ENCODE results near the gene MAP3K2.

GRCh38 chr2:127429291-127429690, 41.5 kb upstream of the MAP3K2 start:
- no peak for TF ChIP-seq EZH2phosphoT487 (IDR thresholded peaks at IDR 0.05; ENCODE audit: insufficient read depth, low read depth)
- no peak for TF ChIP-seq EZH2 (IDR thresholded peaks at IDR 0.05; ENCODE audit: insufficient read depth, poor library complexity, severe bottlenecking)

Measured in GM23248 (cell line).